ENCODE measurements around the gene RHOT2. TPM values are rescaled to one million over a fixed set of nuclear protein-coding genes. Genes with fewer than 3 reads are reported as not detected.

RHOT2 gene
- total and polyA plus RNA-seq, 9 of the 15 experiments (the other 6 are each of a cell fraction or from before 2014, with no cell fraction given) = 5.0 to 373 (median 112) TPM

GRCh38 chr16:636206-637080 is 31.5 kb upstream of the RHOT2 start, which contains the start of gene METTL26 (continued):
- TF ChIP-seq ZBTB1 (CRISPR knock-in tag; IDR thresholded peaks at IDR 0.05; ENCODE audit: borderline replicate concordance, low read depth) (peak; percentile 92), HCFC1 (IDR thresholded peaks at IDR 0.05; ENCODE audit: low read depth, low read length) (peak; percentile 98), DMBX1 (CRISPR knock-in tag; IDR thresholded peaks at IDR 0.05; ENCODE audit: borderline replicate concordance) (peak; percentile 38; the same call in 1 of the 2 replicates), ZFX (CRISPR knock-in tag; IDR thresholded peaks at IDR 0.05) (peak; percentile 55), ARNT (IDR thresholded peaks at IDR 0.05) (peak in 1 of 2 experiments; percentile 66; a peak in 1 of 4 replicates), ZNF644 (tag; IDR thresholded peaks at IDR 0.05; ENCODE audit: low read depth) (peak; percentile 88), MTA3 (IDR thresholded peaks at IDR 0.05; ENCODE audit: borderline replicate concordance) (peak; percentile 58; the same call in 1 of the 2 replicates), GABPA (tag; conservative IDR thresholded peaks at IDR 0.05; ENCODE audit: low read depth) (peak; percentile 77), NFIC (IDR thresholded peaks at IDR 0.05) (peak; percentile 83), KAT2B (IDR thresholded peaks at IDR 0.05; ENCODE audit: low read depth, low read length) (no peak), SREBF1 (IDR thresholded peaks at IDR 0.05; ENCODE audit: borderline replicate concordance, low read depth, low read length) (peak; percentile 69; the same call in 1 of the 2 replicates), TEAD4 (IDR thresholded peaks at IDR 0.05; ENCODE audit: low read length) (peak; percentile 74), TEAD4 (CRISPR knock-in tag; IDR thresholded peaks at IDR 0.05; ENCODE audit: borderline replicate concordance) (no peak), ZNF717 (CRISPR knock-in tag; IDR thresholded peaks at IDR 0.05) (no peak), SMAD4 (CRISPR knock-in tag; conservative IDR thresholded peaks at IDR 0.05) (peak; percentile 83), HEY1 (CRISPR knock-in tag; IDR thresholded peaks at IDR 0.05; ENCODE audit: borderline replicate concordance) (no peak)

Data from K562 (cell line).